M059J (cell line): ENCODE measurements around the gene NTRK3. TPM values are rescaled to one million over a fixed set of nuclear protein-coding genes. Genes with fewer than 3 reads are reported as not detected.
A peak's percentile ranks its signal among the peaks of the same experiment; 100 is the strongest.

Source experiments
- DNase-seq: peaks from one replicate; pipeline ENCODE4 v3.0.0-alpha.2; 2012; ENCODE audit warnings: low read depth
- total RNA-seq: library from RNA; depleted of rRNA; stranded (reverse); fragments of >200 nt; shearing (Covaris generic); gene quantifications from 2 replicates; pipeline ENCODE4 v1.2.3, GENCODE V29; 2014

NTRK3 gene
- total RNA-seq, 1 experiment from 2014 or later: 0.86 TPM

GRCh38 chr15:88257311-88258092, 963 bp upstream of the NTRK3 start:
- DNase-seq: no peak

GRCh38 chr15:88255484-88256278, 858 bp downstream of the NTRK3 start:
- DNase-seq: peak; percentile 38

- no peak for DNase-seq
These were observed 1.5 kb downstream of the NTRK3 start for GRCh38 chr15:88255087-88255483.

GRCh38 chr15:88252441-88252840, 4.1 kb downstream of the NTRK3 start:
- DNase-seq: no peak

- no peak for DNase-seq
These were observed 5.7 kb downstream of the NTRK3 start for GRCh38 chr15:88250826-88251225.

GRCh38 chr15:88249220-88249619, 7.3 kb downstream of the NTRK3 start:
- DNase-seq: no peak

GRCh38 chr15:88247914-88248313, 8.6 kb downstream of the NTRK3 start:
- DNase-seq: no peak

- peak; percentile 67 for DNase-seq
These were observed 9.7 kb downstream of the NTRK3 start for GRCh38 chr15:88246666-88247446.

- DNase-seq: no peak
These were observed 10.5 kb downstream of the NTRK3 start for GRCh38 chr15:88246081-88246480.

- peak; percentile 51 for DNase-seq
These were observed 12.4 kb downstream of the NTRK3 start for GRCh38 chr15:88243895-88244787.

- no peak for DNase-seq
These were observed 13.7 kb downstream of the NTRK3 start for GRCh38 chr15:88242586-88243555.

- no peak for DNase-seq
These were observed 15.1 kb downstream of the NTRK3 start for GRCh38 chr15:88241461-88241860.

GRCh38 chr15:88241060-88241459, 15.5 kb downstream of the NTRK3 start:
- DNase-seq: no peak

- DNase-seq: no peak
These were observed 16.9 kb downstream of the NTRK3 start for GRCh38 chr15:88239594-88239993.

- DNase-seq: peak; percentile 34
These were observed 17.7 kb downstream of the NTRK3 start for GRCh38 chr15:88238618-88239430.

- DNase-seq: no peak
These were observed 21.8 kb downstream of the NTRK3 start for GRCh38 chr15:88234711-88235110.

- no peak for DNase-seq
These were observed 22.6 kb downstream of the NTRK3 start for GRCh38 chr15:88233921-88234320.

GRCh38 chr15:88232771-88233201, 23.8 kb downstream of the NTRK3 start:
- no peak for DNase-seq
